ENCODE data around the gene COL11A2. TPM values are rescaled to one million over a fixed set of nuclear protein-coding genes. Genes with fewer than 3 reads are reported as not detected.

The COL11A2 gene
- total and polyA plus RNA-seq, 2 of the 13 experiments (the other 11 are each of a cell fraction or from before 2014, with no cell fraction given): 0.55 TPM

GRCh38 chr6:33140556-33140955 lies 51.7 kb downstream of the COL11A2 start (continued):
- no peak for TF ChIP-seq STAT6 (CRISPR knock-in tag; IDR thresholded peaks at IDR 0.05; ENCODE audit: borderline replicate concordance)
- no peak for TF ChIP-seq ZNF891 (CRISPR knock-in tag; IDR thresholded peaks at IDR 0.05)
- no peak for TF ChIP-seq TRIM22 (IDR thresholded peaks at IDR 0.05)
- TF ChIP-seq ISL2 (CRISPR knock-in tag; IDR thresholded peaks at IDR 0.05): no peak
- TF ChIP-seq ZNF678 (CRISPR knock-in tag; IDR thresholded peaks at IDR 0.05): no peak
- TF ChIP-seq FOXP1 (IDR thresholded peaks at IDR 0.05): no peak
- TF ChIP-seq FOXP1 (CRISPR knock-in tag; IDR thresholded peaks at IDR 0.05): no peak
- no peak for TF ChIP-seq MLXIP (CRISPR knock-in tag; IDR thresholded peaks at IDR 0.05; ENCODE audit: borderline replicate concordance)
- TF ChIP-seq ZHX2 (IDR thresholded peaks at IDR 0.05; ENCODE audit: low read depth): no peak
- no peak for TF ChIP-seq ZHX2 (CRISPR knock-in tag; IDR thresholded peaks at IDR 0.05; ENCODE audit: borderline replicate concordance)
- no peak for TF ChIP-seq ZBTB46 (CRISPR knock-in tag; IDR thresholded peaks at IDR 0.05; ENCODE audit: borderline replicate concordance)
- TF ChIP-seq ZNF512B (CRISPR knock-in tag; IDR thresholded peaks at IDR 0.05; ENCODE audit: borderline replicate concordance): no peak
